Effector memory CD4-positive, alpha-beta T cell (primary cell): ENCODE results near the gene CHDH.

ENCODE experiments used
- DNase-seq, 3 donors: peaks; one replicate each; pipeline ENCODE4 v3.0.0-alpha.2; 2020
- H3K27ac ChIP-seq: 2 replicates; pipeline ENCODE4 v1.7.0; 2013; ENCODE audit warnings: mild to moderate bottlenecking, low read length, moderate library complexity; ENCODE audit not compliant: insufficient read depth, poor library complexity, severe bottlenecking
- H3K27me3 ChIP-seq: replicated peaks from 2 replicates; pipeline ENCODE4 v1.7.0; 2013; ENCODE audit warnings: mild to moderate bottlenecking, low read length; ENCODE audit not compliant: insufficient read depth, control insufficient read depth, poor library complexity, severe bottlenecking
- H3K36me3 ChIP-seq: 2 replicates; pipeline ENCODE4 v1.7.0; 2013; ENCODE audit warnings: mild to moderate bottlenecking, low read length, moderate library complexity; ENCODE audit not compliant: control insufficient read depth, insufficient read depth
- H3K4me1 ChIP-seq: 2 replicates; pipeline ENCODE4 v1.7.0; 2013; ENCODE audit warnings: low read length, mild to moderate bottlenecking; ENCODE audit not compliant: control insufficient read depth, insufficient read depth, poor library complexity, severe bottlenecking
- H3K4me3 ChIP-seq: 2 replicates; pipeline ENCODE4 v1.7.0; 2013; ENCODE audit warnings: low read length, low read depth, mild to moderate bottlenecking; ENCODE audit not compliant: insufficient read depth, poor library complexity, severe bottlenecking
- H3K9me3 ChIP-seq: 2 replicates; pipeline ENCODE4 v1.7.0; 2013; ENCODE audit warnings: mild to moderate bottlenecking, low read length, moderate library complexity; ENCODE audit not compliant: control insufficient read depth

Gene CHDH

GRCh38 chr3:53837331-53837730 is 8.9 kb downstream of the CHDH start:
- no peaks in the 10 kb centered on the region for H3K36me3 ChIP-seq
- no peak overlapping the region for H3K27ac ChIP-seq
- H3K4me1 ChIP-seq = no peaks in the 10 kb centered on the region
- no peak for DNase-seq
- H3K9me3 ChIP-seq = no peaks in the 10 kb centered on the region
- no peaks in the 10 kb centered on the region for H3K27me3 ChIP-seq
- no peak overlapping the region for H3K4me3 ChIP-seq

- H3K4me3 ChIP-seq = no peak overlapping the region
- DNase-seq = no peak
- no peaks in the 10 kb centered on the region for H3K36me3 ChIP-seq
- H3K27me3 ChIP-seq = no peaks in the 10 kb centered on the region
- H3K27ac ChIP-seq = no peak overlapping the region
- H3K4me1 ChIP-seq = no peaks in the 10 kb centered on the region
- no peaks in the 10 kb centered on the region for H3K9me3 ChIP-seq
Observed at GRCh38 chr3:53836084-53836872, 9.9 kb downstream of the CHDH start.

GRCh38 chr3:53835257-53835656 is 11.0 kb downstream of the CHDH start:
- Histone ChIP-seq H3K9me3 (no peaks in the 10 kb centered on the region), H3K27ac (no peak overlapping the region), H3K36me3 (no peaks in the 10 kb centered on the region), H3K4me3 (no peak overlapping the region), H3K4me1 (no peaks in the 10 kb centered on the region), H3K27me3 (no peaks in the 10 kb centered on the region)
- DNase-seq = no peak

DNA sequence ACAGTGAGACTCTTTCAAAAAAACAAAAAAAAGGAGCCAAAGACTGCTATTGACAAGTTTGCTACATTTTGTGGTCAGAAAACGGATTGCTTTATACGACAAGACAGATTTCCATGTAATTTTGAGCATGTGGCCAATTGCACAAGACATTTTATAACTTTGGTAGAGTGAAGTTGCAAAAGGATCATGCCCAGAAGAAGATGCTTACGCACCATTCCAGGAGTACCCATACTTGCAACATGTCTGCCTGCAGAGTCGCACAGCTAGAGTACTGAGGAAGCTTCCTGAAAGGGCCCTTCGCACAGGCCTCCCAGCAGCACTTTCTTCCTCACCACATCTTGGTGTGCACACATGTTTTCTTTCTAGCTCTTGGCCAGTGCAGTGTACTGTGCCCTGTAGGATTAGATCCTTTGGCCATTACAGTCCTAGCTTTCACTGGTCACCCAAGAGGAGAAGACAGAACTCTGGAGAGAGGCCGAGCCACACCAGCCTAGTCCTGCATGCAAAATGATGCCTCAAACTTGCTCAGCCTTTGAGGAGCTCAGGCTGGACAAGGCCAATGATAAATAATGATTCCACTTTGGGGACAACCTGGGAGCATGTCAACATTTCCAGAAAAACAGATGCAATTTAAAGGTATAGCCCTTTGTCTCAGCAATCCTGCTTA is 11.7 kb downstream of the CHDH start:
- H3K27ac ChIP-seq = no peak overlapping the region
- H3K27me3 ChIP-seq = no peaks in the 10 kb centered on the region
- no peaks in the 10 kb centered on the region for H3K4me1 ChIP-seq
- no peak for DNase-seq
- H3K9me3 ChIP-seq = no peaks in the 10 kb centered on the region
- no peaks in the 10 kb centered on the region for H3K36me3 ChIP-seq
- H3K4me3 ChIP-seq = no peak overlapping the region

GRCh38 chr3:53833700-53834099 is 12.5 kb downstream of the CHDH start:
- no peak overlapping the region for H3K4me3 ChIP-seq
- H3K4me1 ChIP-seq = no peaks in the 10 kb centered on the region
- DNase-seq = no peak
- H3K27me3 ChIP-seq = no peaks in the 10 kb centered on the region
- no peaks in the 10 kb centered on the region for H3K9me3 ChIP-seq
- H3K27ac ChIP-seq = no peak overlapping the region
- H3K36me3 ChIP-seq = no peaks in the 10 kb centered on the region

GRCh38 chr3:53833053-53833645 is 13.1 kb downstream of the CHDH start:
- H3K4me1 ChIP-seq = no peaks in the 10 kb centered on the region
- H3K36me3 ChIP-seq = no peaks in the 10 kb centered on the region
- H3K4me3 ChIP-seq = no peak overlapping the region
- H3K27ac ChIP-seq = no peak overlapping the region
- H3K27me3 ChIP-seq = no peaks in the 10 kb centered on the region
- no peak for DNase-seq
- no peaks in the 10 kb centered on the region for H3K9me3 ChIP-seq

DNA sequence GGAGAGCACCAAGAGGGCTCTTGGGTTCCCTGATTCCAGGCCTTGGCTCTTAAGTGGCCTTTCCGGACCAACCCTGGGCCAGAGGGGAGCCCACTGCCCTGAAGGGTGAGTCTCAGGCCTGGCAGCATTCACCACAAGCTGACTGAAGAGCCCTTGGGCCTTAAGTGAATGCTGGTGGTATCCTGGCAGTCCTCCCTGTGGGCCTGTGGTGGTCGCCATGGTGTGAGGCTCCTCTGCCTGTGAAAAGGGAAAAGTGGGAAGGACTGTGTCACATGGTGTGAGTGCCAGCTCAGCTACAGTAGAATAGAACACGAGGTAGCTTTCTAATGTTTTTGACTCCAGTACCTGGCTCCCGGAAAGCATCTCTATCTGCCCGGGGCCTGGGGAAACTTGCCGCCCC is 15.3 kb downstream of the CHDH start:
- H3K36me3 ChIP-seq = no peaks in the 10 kb centered on the region
- H3K4me3 ChIP-seq = no peak overlapping the region
- H3K27ac ChIP-seq = no peak overlapping the region
- H3K4me1 ChIP-seq = no peaks in the 10 kb centered on the region
- DNase-seq = no peak
- no peaks in the 10 kb centered on the region for H3K9me3 ChIP-seq
- no peaks in the 10 kb centered on the region for H3K27me3 ChIP-seq

- H3K27me3 ChIP-seq = no peaks in the 10 kb centered on the region
- no peaks in the 10 kb centered on the region for H3K36me3 ChIP-seq
- no peak for DNase-seq
- no peaks in the 10 kb centered on the region for H3K4me1 ChIP-seq
- no peaks in the 10 kb centered on the region for H3K9me3 ChIP-seq
- H3K27ac ChIP-seq = no peak overlapping the region
- no peak overlapping the region for H3K4me3 ChIP-seq
Observed at GRCh38 chr3:53829605-53830004, 16.6 kb downstream of the CHDH start.

DNA sequence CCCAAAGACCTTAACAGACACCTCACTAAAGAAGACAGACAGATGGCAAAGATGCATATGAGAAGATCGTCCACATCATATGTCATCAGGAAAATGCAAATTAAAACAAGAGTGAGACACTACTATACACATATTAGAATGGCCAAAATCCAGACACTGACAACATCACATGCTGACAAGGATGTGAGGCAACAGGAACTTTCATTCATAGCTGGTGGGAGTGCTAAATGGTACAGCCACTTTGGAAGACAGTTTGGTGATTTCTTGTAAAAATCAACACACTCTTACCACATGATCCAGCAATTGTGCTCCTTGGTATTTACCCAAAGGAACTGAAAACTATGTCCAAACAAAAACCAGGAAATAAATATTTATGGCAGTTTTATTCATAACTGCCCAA is 17.6 kb downstream of the CHDH start:
- DNase-seq = no peak
- Histone ChIP-seq H3K4me3 (no peak overlapping the region), H3K36me3 (no peaks in the 10 kb centered on the region), H3K9me3 (no peaks in the 10 kb centered on the region), H3K27ac (no peak overlapping the region), H3K4me1 (no peaks in the 10 kb centered on the region), H3K27me3 (no peaks in the 10 kb centered on the region)

GRCh38 chr3:53826048-53826447 is 20.2 kb downstream of the CHDH start:
- no peaks in the 10 kb centered on the region for H3K4me1 ChIP-seq
- H3K27ac ChIP-seq = no peak overlapping the region
- no peak overlapping the region for H3K4me3 ChIP-seq
- no peaks in the 10 kb centered on the region for H3K27me3 ChIP-seq
- no peaks in the 10 kb centered on the region for H3K36me3 ChIP-seq
- no peaks in the 10 kb centered on the region for H3K9me3 ChIP-seq
- no peak for DNase-seq
